ENCODE measurements around the gene NYNRIN. TPM values are rescaled to one million over a fixed set of nuclear protein-coding genes. Genes with fewer than 3 reads are reported as not detected.

NYNRIN gene
- total and polyA plus RNA-seq, 2 of the 4 experiments (the other 2 are of a cell fraction): 2.2 to 5.4 TPM

DNA sequence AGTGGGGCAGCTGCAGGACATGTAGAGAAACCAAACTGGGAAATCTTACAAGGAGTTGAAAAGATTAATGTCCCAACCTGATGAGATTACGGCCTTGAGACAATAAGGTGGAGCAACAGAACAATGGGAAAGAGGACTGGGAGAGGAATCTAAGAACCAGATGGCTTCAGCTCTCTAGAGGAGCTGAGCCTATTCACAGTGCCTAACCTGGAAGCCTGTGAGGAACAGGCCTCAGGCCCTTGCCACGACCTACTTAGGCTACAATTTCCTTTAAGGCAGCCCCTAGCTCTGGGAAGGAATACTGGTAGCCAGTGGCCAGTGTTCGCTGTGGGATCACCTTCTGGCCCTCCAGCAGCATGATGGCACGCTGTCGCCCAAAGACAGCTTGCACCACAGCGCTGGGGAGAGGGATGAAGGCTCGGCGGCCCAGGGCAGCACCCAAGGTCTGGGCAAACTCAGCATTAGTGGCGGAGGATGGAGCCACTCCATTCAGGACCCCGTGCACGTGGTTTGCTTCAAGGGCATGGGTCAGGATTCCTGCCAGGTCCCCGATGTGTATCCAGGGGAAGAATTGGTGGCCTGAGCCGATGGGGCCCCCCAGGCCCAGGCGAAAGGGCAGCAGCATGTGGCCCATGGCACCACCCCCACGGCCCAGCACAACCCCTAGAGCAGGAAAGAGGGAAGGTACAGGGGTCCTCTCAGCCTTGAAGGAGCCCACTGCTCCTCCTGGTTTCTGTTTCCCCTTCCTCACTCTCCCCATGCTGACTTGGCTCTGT, 41.2 kb downstream of the NYNRIN start:
- no peaks in the 10 kb centered on the region for H3K9me3 ChIP-seq (ENCODE audit: control insufficient read depth, insufficient read depth, low read length)
- BruUV-seq (replicated peaks): no TSS peak
- H3K56ac ChIP-seq (ENCODE audit: extremely low read depth, insufficient read depth, low read length): no peak overlapping the region
- intact Hi-C loops (cut with micrococcal nuclease): loop anchor here (10.0 kb wide), 1 partner anchor 225 kb away; the partner anchor contains the start of genes CHMP4A and MDP1
- no peaks in the 10 kb centered on the region for H3K27me3 ChIP-seq (ENCODE audit: control insufficient read depth, insufficient read depth, low read length)
- no peak overlapping the region for H4K5ac ChIP-seq (ENCODE audit: low read depth, low read length)
- ATAC-seq (ENCODE audit: low read depth): no peak
- H3K4me1 ChIP-seq (ENCODE audit: control insufficient read depth, insufficient read depth, low read length): peaks cover 2% of the 10 kb centered on the region
- H4K8ac ChIP-seq (ENCODE audit: low read depth in 2 of 2, low read length in 2 of 2): 0 out of 4 replicates have a peak overlapping the region, but pooled peaks of 1 of the 2 experiments have one; percentile 42
- H2AFZ ChIP-seq (replicated peaks; ENCODE audit: low read length, poor library complexity): no peak overlapping the region
- DNase-seq: no peak
- POLR2A ChIA-PET (ENCODE audit: unreplicated experiment): no interaction called here
- peaks cover 45% of the 10 kb centered on the region for H3K36me3 ChIP-seq (ENCODE audit: control insufficient read depth, insufficient read depth, low read length)
- no peak overlapping the region for H4K91ac ChIP-seq (ENCODE audit: insufficient read depth, low read depth, low read length)
- H3K4me2 ChIP-seq (ENCODE audit: low read depth, low read length): no peak overlapping the region
- H2AK9ac ChIP-seq (replicated peaks; ENCODE audit: low read depth, low read length, poor library complexity): peak overlapping the region; percentile 5
- WGBS, 2 experiments (ENCODE audit: extremely low coverage in 2 of 2, insufficient read length in 1 of 2): 100% methylated on average over 1 of the region's 15 CpGs; no CpG with 5 or more reads in 1 of the 2 experiments
- H3K18ac ChIP-seq (ENCODE audit: low read depth, low read length): no peak overlapping the region
- H3K14ac ChIP-seq (replicated peaks; ENCODE audit: low read depth, low read length): no peak overlapping the region
- in situ Hi-C loops (cut with MboI; ENCODE audit: low sequenced_read_pairs): loop anchor here (5.0 to 25.0 kb wide), 5 partner anchors 75 to 1128 kb away; partner anchors contain the start of genes BCL2L2, FITM1, GMPR2 and NEDD8
- H3K9me1 ChIP-seq (ENCODE audit: insufficient read depth, low read length): no peaks in the 10 kb centered on the region
- CTCF ChIA-PET: interaction anchor here (0.6 kb wide), 1 partner anchor 75 kb away, joined by 3 read pairs; no protein-coding TSS in a partner anchor
- H2BK5ac ChIP-seq (ENCODE audit: low read depth, low read length, poor library complexity, severe bottlenecking): no peak overlapping the region
- H2BK120ac ChIP-seq (ENCODE audit: low read depth, low read length): no peak overlapping the region
- H3K4me3 ChIP-seq (ENCODE audit: insufficient read depth, low read depth, low read length): no peak overlapping the region
- H3K4ac ChIP-seq (ENCODE audit: low read depth, low read length): no peak overlapping the region
- TF ChIP-seq POLR2A (IDR thresholded peaks at IDR 0.05; ENCODE audit: low read depth, low read length): peak; percentile 45; the same call in 1 of the 2 replicates
- no peak for TF ChIP-seq BHLHE40 (IDR thresholded peaks at IDR 0.05; ENCODE audit: low read depth, low read length)
- no peak overlapping the region for H2BK20ac ChIP-seq (ENCODE audit: low read depth, low read length)
- H2BK15ac ChIP-seq (ENCODE audit: low read depth, low read length): no peak overlapping the region
- H3K79me1 ChIP-seq (ENCODE audit: low read depth in 1 of 2, low read length in 2 of 2): peaks cover 18 to 42% of the 10 kb centered on the region in 2 experiments; a peak in 3 of 4 replicates
- H3K27ac ChIP-seq (ENCODE audit: insufficient read depth, low read length): no peak overlapping the region
- peaks cover 16% of the 10 kb centered on the region for H4K20me1 ChIP-seq (ENCODE audit: insufficient read depth, low read length)
- no peak overlapping the region for H3K23ac ChIP-seq (ENCODE audit: low read depth, low read length)
- no peak overlapping the region for H2AK5ac ChIP-seq (ENCODE audit: low read depth, low read length)
- dilution Hi-C loops (cut with HindIII; ENCODE audit: low sequenced_read_pairs, unreplicated experiment): no loop called here
- no peak overlapping the region for H3K9ac ChIP-seq (ENCODE audit: low read depth, low read length)

Data from IMR-90 (cell line).